ENCODE measurements around the gene SLC35B4.

- TF ChIP-seq CTCF (IDR thresholded peaks at IDR 0.05; ENCODE audit: low read depth, low read length): no peak
- no peak for TF ChIP-seq EZH2phosphoT487 (IDR thresholded peaks at IDR 0.05; ENCODE audit: low read depth)
Observed at GRCh38 chr7:134351424-134351823, 34.7 kb upstream of the SLC35B4 start.

Measured in OCI-LY3 (cell line).